SK-N-SH (cell line): ENCODE measurements around the gene TMEM117.

ENCODE experiments used
- CTCF ChIP-seq: fragments of 200-600 bp; sonication (generic); IDR thresholded peaks from 2 replicates; pipeline ENCODE4 v1.6.1; 2017; ENCODE audit warnings: antibody characterized with exemption, mild to moderate bottlenecking, moderate library complexity
- EP300 ChIP-seq, 2 experiments: IDR thresholded peaks; 2 replicates each; pipeline versions ENCODE4 v1.4.0 to v1.6.1; 2012; ENCODE audit warnings: borderline replicate concordance in 1 of 2, low read depth in 1 of 2, low read length in 1 of 2
- GABPA ChIP-seq: IDR thresholded peaks from 2 replicates; pipeline ENCODE4 v1.4.0; 2012; ENCODE audit warnings: low read depth, mild to moderate bottlenecking
- JUND ChIP-seq: IDR thresholded peaks from 2 replicates; pipeline ENCODE4 v1.4.0; 2012
- MAX ChIP-seq: IDR thresholded peaks from 2 replicates; pipeline ENCODE4 v1.4.0; 2012; ENCODE audit warnings: low read depth
- POLR2AphosphoS5 ChIP-seq: IDR thresholded peaks from 2 replicates; pipeline ENCODE4 v1.6.1; 2012; ENCODE audit warnings: low read depth, low read length
- RAD21 ChIP-seq: IDR thresholded peaks from 2 replicates; pipeline ENCODE4 v1.6.1; 2012; ENCODE audit warnings: mild to moderate bottlenecking, low read length
- RFX5 ChIP-seq: IDR thresholded peaks from 2 replicates; pipeline ENCODE4 v1.6.1; 2012; ENCODE audit warnings: mild to moderate bottlenecking, improper control_type of control experiment, low read length
- SMC3 ChIP-seq: IDR thresholded peaks from 2 replicates; pipeline ENCODE4 v1.6.1; 2012; ENCODE audit warnings: low read depth, low read length, improper control_type of control experiment
- USF1 ChIP-seq: IDR thresholded peaks from 2 replicates; pipeline ENCODE4 v1.4.0; 2012; ENCODE audit warnings: low read depth, borderline replicate concordance
- ZBTB33 ChIP-seq: IDR thresholded peaks from 2 replicates; pipeline ENCODE4 v1.4.0; 2012; ENCODE audit warnings: low read depth, borderline replicate concordance

- TF ChIP-seq RAD21 (no peak), POLR2AphosphoS5 (no peak), CTCF (no peak), EP300 (IDR thresholded peaks at IDR 0.05; ENCODE audit: borderline replicate concordance in 1 of 2, low read depth in 1 of 2, low read length in 1 of 2) (no peak), JUND (no peak), USF1 (no peak), RFX5 (no peak), GABPA (no peak), MAX (no peak), ZBTB33 (no peak), SMC3 (no peak)
Observed at GRCh38 chr12:43921666-43922337, 85.9 kb downstream of the TMEM117 start.
